Common myeloid progenitor, CD34-positive (primary cell): Measurements from ENCODE around the gene RNF212.
A peak's percentile ranks its signal among the peaks of the same experiment; 100 is the strongest.
"Not testable (repeated sequence)": the region's sequence is repeated elsewhere in the genome, so short reads cannot be mapped to it uniquely, and the experiment has no call there.

ENCODE experiments used
- CTCF ChIA-PET: fragments of 350-600 bp; sonication (Branson Sonifier 250); formaldehyde crosslinking; loops from one replicate; lab custom pipeline; 2021; ENCODE audit warnings: antibody characterized with exemption; lab: Charles Lee
- POLR2A ChIA-PET: fragments of 350-600 bp; sonication (Branson Sonifier 250); formaldehyde crosslinking; loops from one replicate; lab custom pipeline; 2021; ENCODE audit warnings: antibody characterized with exemption; lab: Charles Lee
- DNase-seq, 3 donors: peaks; one replicate each; pipeline versions ENCODE4 v3.0.0 to v3.0.0-alpha.2; 2013
- H3K27ac ChIP-seq, 2 experiments: 1 replicate in 1 of 2; 2 replicates in 1 of 2; pipeline ENCODE4 v1.7.0; 2013; ENCODE audit warnings: inconsistent platforms in 2 of 2, low read length in 2 of 2, mild to moderate bottlenecking in 2 of 2, low read depth in 1 of 2, moderate library complexity in 1 of 2; ENCODE audit not compliant: severe bottlenecking in 2 of 2, insufficient read depth in 1 of 2, poor library complexity in 1 of 2
- H3K27me3 ChIP-seq, 5 experiments: replicated peaks in 2 of 5; 1 replicate in 3 of 5; 2 replicates in 2 of 5; pipeline versions ENCODE4 v1.6.1 to v1.7.0; 2013; ENCODE audit warnings: low read length in 4 of 5, mild to moderate bottlenecking in 2 of 5, moderate library complexity in 2 of 5, inconsistent platforms in 1 of 5; ENCODE audit not compliant: insufficient read depth in 5 of 5, control insufficient read depth in 4 of 5
- H3K36me3 ChIP-seq, 4 experiments: 1 replicate in 2 of 4; 2 replicates in 2 of 4; pipeline versions ENCODE4 v1.6.1 to v1.7.0; 2013; ENCODE audit warnings: low read length in 3 of 4, control low read depth in 1 of 4, mild to moderate bottlenecking in 1 of 4; ENCODE audit not compliant: control insufficient read depth in 4 of 4, insufficient read depth in 4 of 4
- H3K4me1 ChIP-seq, 4 experiments: 1 replicate in 3 of 4; 2 replicates in 1 of 4; pipeline versions ENCODE4 v1.6.1 to v1.7.1; 2013; ENCODE audit warnings: low read length in 3 of 4, mild to moderate bottlenecking in 3 of 4, control low read depth in 1 of 4, inconsistent platforms in 1 of 4, moderate library complexity in 1 of 4; ENCODE audit not compliant: control insufficient read depth in 4 of 4, insufficient read depth in 4 of 4; ENCODE audit errors: control extremely low read depth in 1 of 4
- H3K4me3 ChIP-seq, 7 experiments: 1 replicate in 4 of 7; 2 replicates in 3 of 7; pipeline versions ENCODE4 v1.5.1 to v1.7.0; 2013; ENCODE audit warnings: mild to moderate bottlenecking in 7 of 7, low read length in 6 of 7, moderate library complexity in 6 of 7, inconsistent platforms in 2 of 7, low read depth in 2 of 7, control low read depth in 1 of 7; ENCODE audit not compliant: insufficient read depth in 4 of 7, control insufficient read depth in 1 of 7; ENCODE audit errors: extremely low read depth in 1 of 7
- H3K9me3 ChIP-seq, 5 experiments: 1 replicate in 4 of 5; 2 replicates in 1 of 5; pipeline versions ENCODE4 v1.6.1 to v1.7.1; 2013; ENCODE audit warnings: low read length in 4 of 5, mild to moderate bottlenecking in 2 of 5, inconsistent platforms in 1 of 5, low read depth in 1 of 5, moderate library complexity in 1 of 5; ENCODE audit not compliant: control insufficient read depth in 4 of 5, insufficient read depth in 2 of 5; ENCODE audit errors: control extremely low read depth in 1 of 5
- WGBS: methylation state at CpG from one replicate; pipeline ENCODE4 v1.1.5; 2013; ENCODE audit not compliant: insufficient coverage; 5-methylcytosine and 5-hydroxymethylcytosine counted together

RNF212 gene

DNA sequence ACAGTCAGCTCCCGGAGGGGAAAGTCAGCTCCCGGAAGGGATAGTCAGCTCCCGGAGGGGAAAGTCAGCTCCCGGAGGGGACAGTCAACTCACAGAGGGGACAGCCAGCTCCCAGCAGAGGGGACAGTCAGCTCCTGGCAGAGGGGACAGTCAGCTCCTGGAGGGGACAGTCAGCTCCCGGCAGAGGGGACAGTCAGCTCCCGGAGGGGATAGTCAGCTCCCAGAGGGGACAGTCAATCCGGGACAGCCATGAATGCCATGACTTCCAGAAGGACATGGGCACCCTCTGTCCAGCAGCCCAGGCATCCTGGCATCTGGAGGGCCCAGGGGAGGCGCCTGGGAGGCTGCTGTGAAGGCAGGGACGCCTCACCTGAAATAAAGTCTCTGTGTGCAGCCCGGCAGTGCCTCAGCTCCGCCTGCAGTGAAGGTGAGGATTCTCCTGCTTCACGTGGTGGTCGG is 58.1 kb downstream of the RNF212 start:
- DNase-seq, H3K36me3 ChIP-seq, POLR2A ChIA-PET, H3K9me3 ChIP-seq: not testable (repeated sequence)
- peaks cover 0 to 18% (median 3%) of the 10 kb centered on the region in 5 experiments for H3K27me3 ChIP-seq
- CTCF ChIA-PET, result interaction anchor here (0.8 to 0.9 kb wide), 2 partner anchors 11 to 22 kb away, joined by 3 to 4 read pairs; no protein-coding TSS in a partner anchor
- H3K4me1 ChIP-seq, result peaks cover 0 to 13% (median 12%) of the 10 kb centered on the region in 4 experiments
- peak overlapping the region in 1 of 2 experiments; percentile 0 for H3K27ac ChIP-seq
- 63% methylated on average over 12 of the region's 13 CpGs for WGBS
- peak overlapping the region; percentile 10 to 70 (median 48) for H3K4me3 ChIP-seq

DNA sequence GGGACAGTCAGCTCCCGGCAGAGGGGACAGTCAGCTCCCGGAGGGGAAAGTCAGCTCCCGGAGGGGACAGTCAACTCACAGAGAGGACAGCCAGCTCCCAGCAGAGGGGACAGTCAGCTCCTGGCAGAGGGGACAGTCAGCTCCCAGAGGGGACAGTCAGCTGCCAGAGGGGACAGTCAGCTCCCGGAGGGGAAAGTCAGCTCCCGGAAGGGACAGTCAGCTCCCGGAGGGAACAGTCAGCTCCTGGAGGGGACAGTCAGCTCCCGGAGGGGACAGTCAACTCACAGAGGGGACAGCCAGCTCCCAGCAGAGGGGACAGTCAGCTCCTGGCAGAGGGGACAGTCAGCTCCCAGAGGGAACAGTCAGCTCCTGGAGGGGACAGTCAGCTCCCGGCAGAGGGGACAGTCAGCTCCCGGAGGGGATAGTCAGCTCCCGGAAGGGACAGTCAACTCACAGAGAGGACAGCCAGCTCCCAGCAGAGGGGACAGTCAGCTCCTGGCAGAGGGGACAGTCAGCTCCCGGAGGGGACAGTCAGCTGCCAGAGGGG is 58.6 kb downstream of the RNF212 start:
- H3K4me3 ChIP-seq, H3K27ac ChIP-seq, DNase-seq, H3K9me3 ChIP-seq, POLR2A ChIA-PET, H3K36me3 ChIP-seq: not testable (repeated sequence)
- Histone ChIP-seq H3K27me3 (peaks cover 0 to 19% (median 3%) of the 10 kb centered on the region in 5 experiments), H3K4me1 (peaks cover 0 to 13% (median 12%) of the 10 kb centered on the region in 4 experiments)
- WGBS, result 100% methylated on average over 3 of the region's 11 CpGs
- CTCF ChIA-PET, result interaction anchor here (0.8 to 0.9 kb wide), 2 partner anchors 10 to 22 kb away, joined by 3 to 4 read pairs; no protein-coding TSS in a partner anchor

DNA sequence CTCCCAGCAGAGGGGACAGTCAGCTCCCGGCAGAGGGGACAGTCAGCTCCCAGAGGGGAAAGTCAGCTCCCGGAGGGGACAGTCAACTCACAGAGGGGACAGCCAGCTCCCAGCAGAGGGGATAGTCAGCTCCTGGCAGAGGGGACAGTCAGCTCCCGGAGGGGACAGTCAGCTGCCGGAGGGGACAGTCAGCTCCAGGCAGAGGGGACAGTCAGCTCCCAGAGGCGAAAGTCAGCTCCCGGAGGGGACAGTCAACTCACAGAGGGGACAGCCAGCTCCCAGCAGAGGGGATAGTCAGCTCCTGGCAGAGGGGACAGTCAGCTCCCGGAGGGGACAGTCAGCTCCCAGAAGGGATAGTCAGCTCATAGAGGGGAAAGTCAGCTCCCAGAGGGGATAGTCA is 59.5 kb downstream of the RNF212 start:
- H3K4me3 ChIP-seq, POLR2A ChIA-PET, H3K36me3 ChIP-seq, H3K9me3 ChIP-seq, H3K27ac ChIP-seq, DNase-seq, CTCF ChIA-PET: not testable (repeated sequence)
- H3K27me3 ChIP-seq, result peaks cover 0 to 28% (median 3%) of the 10 kb centered on the region in 5 experiments
- 85% methylated on average over 3 of the region's 7 CpGs for WGBS
- peaks cover 0 to 13% (median 12%) of the 10 kb centered on the region in 4 experiments for H3K4me1 ChIP-seq

DNA sequence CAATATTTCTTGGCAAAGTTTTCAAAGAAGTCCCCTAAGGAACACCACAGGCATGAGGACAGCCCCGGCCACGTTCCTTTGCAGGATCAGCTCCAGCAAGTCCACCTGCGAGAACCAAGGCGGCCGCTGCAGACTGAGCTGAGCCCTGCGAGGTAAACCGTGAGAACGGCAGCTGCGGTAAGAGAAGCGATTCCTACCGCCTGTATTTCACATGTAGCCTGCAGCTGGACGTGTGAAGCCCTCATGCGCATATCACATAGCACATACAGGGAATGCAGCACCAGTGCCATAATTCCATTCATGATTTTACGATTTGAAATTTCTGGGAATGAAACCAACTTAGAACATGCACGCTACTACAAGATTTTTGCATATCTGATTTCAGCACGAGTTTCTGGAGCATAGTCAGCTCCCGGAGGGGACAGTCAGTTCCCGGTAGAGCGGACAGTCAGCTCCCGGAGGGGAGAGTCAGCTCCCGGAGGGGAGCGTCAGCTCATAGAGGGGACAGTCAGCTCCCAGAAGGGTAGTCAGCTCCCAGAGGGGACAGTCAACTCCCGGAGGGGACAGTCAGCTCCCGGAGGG is 60.2 kb downstream of the RNF212 start:
- POLR2A ChIA-PET, result interaction anchor here (0.7 kb wide), 1 partner anchor 16 kb away, joined by 3 read pairs; no protein-coding TSS in a partner anchor
- no peak overlapping the region for H3K4me3 ChIP-seq
- WGBS, result 95% methylated on average over 24 of the region's 24 CpGs
- peaks cover 0 to 31% (median 3%) of the 10 kb centered on the region in 5 experiments for H3K27me3 ChIP-seq
- CTCF ChIA-PET, result interaction anchor here (0.6 kb wide), 1 partner anchor 13 kb away, joined by 3 read pairs; no protein-coding TSS in a partner anchor
- peaks cover 0 to 15% (median 13%) of the 10 kb centered on the region in 4 experiments for H3K4me1 ChIP-seq
- no peak for DNase-seq
- H3K36me3 ChIP-seq, result no peaks in the 10 kb centered on the region
- no peak overlapping the region for H3K27ac ChIP-seq
- H3K9me3 ChIP-seq, result no peaks in the 10 kb centered on the region

DNA sequence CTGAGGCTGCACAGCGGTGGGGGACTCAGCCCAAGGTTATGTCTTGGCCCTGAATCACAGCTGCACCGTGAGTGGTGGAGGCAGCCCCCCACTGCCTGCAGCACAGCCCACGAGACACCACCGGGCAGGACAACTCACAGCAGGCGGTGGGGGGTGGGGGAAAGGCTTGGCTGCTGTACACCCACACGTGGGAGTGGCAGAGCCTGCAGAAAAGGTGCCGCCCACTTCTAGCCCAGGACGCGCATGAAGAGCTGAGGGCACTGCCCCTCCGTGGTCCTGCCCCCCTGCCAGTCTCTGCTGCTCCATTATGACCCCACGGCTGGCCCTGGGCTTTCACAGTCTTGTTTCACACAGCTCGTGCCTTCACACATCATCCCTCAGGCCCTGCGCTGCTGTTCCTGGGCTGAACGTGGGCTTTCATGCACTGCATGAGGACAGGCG is 61.1 kb downstream of the RNF212 start:
- DNase-seq, result no peak
- Histone ChIP-seq H3K27me3 (peaks cover 0 to 40% (median 3%) of the 10 kb centered on the region in 5 experiments), H3K4me1 (peaks cover 0 to 15% (median 13%) of the 10 kb centered on the region in 4 experiments), H3K27ac (no peak overlapping the region), H3K4me3 (no peak overlapping the region), H3K36me3 (no peaks in the 10 kb centered on the region), H3K9me3 (no peaks in the 10 kb centered on the region)
- 93% methylated on average over 15 of the region's 15 CpGs for WGBS
- ChIA-PET POLR2A (no interaction called here), CTCF (interaction anchor here (0.6 kb wide), 1 partner anchor 19 kb away, joined by 3 read pairs; no protein-coding TSS in a partner anchor)

DNA sequence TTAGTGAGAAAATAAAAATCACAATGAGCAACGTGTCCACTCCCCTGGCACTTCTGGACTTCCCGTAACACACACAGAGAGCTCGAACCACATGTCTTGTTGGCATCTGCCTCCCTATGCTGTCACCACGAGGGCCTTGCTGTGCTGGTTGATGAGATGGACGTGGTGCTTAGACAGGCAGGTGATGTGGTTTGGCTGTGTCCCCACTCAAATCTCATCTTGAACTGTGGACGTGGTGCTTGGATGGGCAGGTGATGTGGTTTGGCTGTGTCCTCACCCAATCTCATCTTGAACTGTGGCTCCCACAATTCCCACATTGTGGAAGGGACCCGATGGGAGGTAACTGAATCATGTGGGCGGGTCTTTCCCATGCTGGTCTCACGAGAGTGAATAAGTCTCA is 61.9 kb downstream of the RNF212 start:
- Histone ChIP-seq H3K4me1 (peaks cover 0 to 14% (median 12%) of the 10 kb centered on the region in 4 experiments), H3K4me3 (no peak overlapping the region), H3K27ac (no peak overlapping the region), H3K36me3 (no peaks in the 10 kb centered on the region), H3K9me3 (no peaks in the 10 kb centered on the region), H3K27me3 (peaks cover 0 to 48% (median 3%) of the 10 kb centered on the region in 5 experiments)
- WGBS, result 100% methylated on average over 1 of the region's 9 CpGs
- POLR2A ChIA-PET, result interaction anchor here (0.6 kb wide), 1 partner anchor 638 kb away, joined by 3 read pairs; no protein-coding TSS in a partner anchor
- DNase-seq, result no peak
- CTCF ChIA-PET, result interaction anchor here (0.8 to 0.9 kb wide), 2 partner anchors 13 to 24 kb away, joined by 3 read pairs; no protein-coding TSS in a partner anchor
